Measurements from ENCODE around the gene RAB3C.

RAB3C gene

GRCh38 chr5:58904737-58905136, 321.9 kb downstream of the RAB3C start:
- Mint-ChIP-seq H3K9me3 (peaks cover 18% of the 10 kb centered on the region), H3K4me1 (peaks cover 4% of the 10 kb centered on the region), H3K27ac (no peak overlapping the region)

DNA sequence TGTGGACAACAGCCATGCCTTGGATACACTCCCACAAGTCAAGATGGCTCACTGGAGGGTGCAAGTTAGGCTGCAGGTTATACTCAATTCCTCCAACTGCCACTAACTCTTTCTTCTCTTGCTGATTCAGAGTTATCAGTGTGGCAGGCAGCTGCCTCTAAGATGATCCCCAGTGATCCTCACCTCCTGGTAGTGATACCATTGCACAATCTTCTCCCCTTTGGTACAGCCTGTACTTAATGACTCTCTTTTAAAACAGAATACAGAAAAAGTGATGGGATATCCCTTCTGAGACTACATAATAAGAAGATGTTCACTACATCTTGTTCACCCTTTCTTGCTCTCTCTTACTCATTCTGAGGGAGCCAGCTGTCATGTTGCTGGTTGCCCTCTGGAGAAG, 323.1 kb downstream of the RAB3C start:
- Mint-ChIP-seq H3K36me3 (ENCODE audit: low read depth) (peaks cover 12% of the 10 kb centered on the region), H3K4me1 (peaks cover 4% of the 10 kb centered on the region), H3K27me3 (ENCODE audit: low read depth, poor library complexity) (peaks cover 8% of the 10 kb centered on the region), H3K27ac (no peak overlapping the region), H3K9me3 (peaks cover 26% of the 10 kb centered on the region), H3K4me3 (no peak overlapping the region)
- no peak for TF ChIP-seq CTCF (IDR thresholded peaks at IDR 0.05)
- DNase-seq = no peak

More at GRCh38 chr5:58904737-58905136, 321.9 kb downstream of the RAB3C start:
- peaks cover 5% of the 10 kb centered on the region for H3K36me3 Mint-ChIP-seq (ENCODE audit: low read depth)
- no peak for TF ChIP-seq CTCF (IDR thresholded peaks at IDR 0.05)
- H3K27me3 Mint-ChIP-seq (ENCODE audit: low read depth, poor library complexity) = peaks cover 8% of the 10 kb centered on the region
- no peak for DNase-seq
- H3K4me3 Mint-ChIP-seq = no peak overlapping the region
